Measurements from ENCODE around the gene FEM1B. TPM values are rescaled to one million over a fixed set of nuclear protein-coding genes. Genes with fewer than 3 reads are reported as not detected.
A peak's percentile ranks its signal among the peaks of the same experiment; 100 is the strongest.

FEM1B gene
- total and polyA plus RNA-seq, 2 of the 8 experiments (the other 6 are each of a cell fraction or from before 2014, with no cell fraction given), result 36.1 to 83.8 TPM

DNA sequence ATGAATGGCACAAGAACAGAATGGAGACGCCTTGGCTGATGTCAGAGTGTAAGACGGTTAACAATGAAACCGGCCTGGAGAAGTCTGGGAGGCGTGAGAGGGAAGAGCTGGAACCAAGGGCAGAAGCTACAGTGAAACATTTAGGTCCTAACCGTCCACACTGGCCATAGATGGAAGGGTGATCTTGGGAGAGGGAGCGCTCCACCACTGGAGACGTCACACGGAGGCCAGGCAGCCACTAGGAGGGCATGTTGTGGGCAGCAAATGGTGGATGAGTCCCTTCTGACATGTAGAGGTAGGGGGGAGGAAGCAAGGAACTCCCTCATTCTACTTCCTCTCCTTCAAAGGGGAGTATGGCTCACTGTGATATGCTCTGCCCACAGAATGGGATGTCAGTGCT is 23.8 kb downstream of the FEM1B start:
- Histone ChIP-seq H2BK5ac (ENCODE audit: low read depth, low read length) (0 out of 2 replicates have a peak overlapping the region, but pooled peaks have one; percentile 40), H2AK5ac (ENCODE audit: low read depth, low read length) (no peak overlapping the region), H3K14ac (ENCODE audit: insufficient read length) (no peak overlapping the region), H2BK20ac (ENCODE audit: low read length) (no peak overlapping the region), H3K23ac (ENCODE audit: insufficient read length) (no peak overlapping the region), H2BK12ac (ENCODE audit: low read depth, low read length) (no peak overlapping the region), H3K9ac (replicated peaks in 1 of 4; ENCODE audit: extremely low read depth in 1 of 4, low read depth in 3 of 4, low read length in 3 of 4) (no peak overlapping the region), H4K8ac (ENCODE audit: extremely low read depth, insufficient read depth, low read length) (no peak overlapping the region), H4K91ac (replicated peaks; ENCODE audit: insufficient read length, low read length) (no peak overlapping the region), H4K5ac (ENCODE audit: insufficient read length, low read depth, low read length) (no peak overlapping the region), H2BK15ac (ENCODE audit: low read length) (no peak overlapping the region), H3K9me3 (ENCODE audit: insufficient read depth in 2 of 2, low read depth in 1 of 2, low read length in 1 of 2) (no peaks in the 10 kb centered on the region), H4K20me1 (replicated peaks in 1 of 2; ENCODE audit: control insufficient read depth in 1 of 2, insufficient read depth in 2 of 2, low read length in 2 of 2) (no peaks in the 10 kb centered on the region), H2BK120ac (replicated peaks; ENCODE audit: low read depth, low read length) (no peak overlapping the region), H3K79me2 (ENCODE audit: control insufficient read depth in 1 of 2, insufficient read depth in 2 of 2, low read length in 2 of 2) (no peaks in the 10 kb centered on the region), H3K4me1 (replicated peaks in 1 of 4; ENCODE audit: control insufficient read depth in 3 of 4, insufficient read depth in 4 of 4, low read length in 3 of 4) (peaks cover 7 to 21% (median 15%) of the 10 kb centered on the region in 4 experiments), H3K4ac (replicated peaks; ENCODE audit: insufficient read length, low read depth, low read length) (no peak overlapping the region), H2AFZ (ENCODE audit: low read length) (no peak overlapping the region), H3K4me2 (ENCODE audit: insufficient read depth in 1 of 2, low read depth in 2 of 2, low read length in 2 of 2) (no peak overlapping the region), H3K4me3 (ENCODE audit: extremely low read depth in 1 of 4, insufficient read depth in 2 of 4, low read depth in 3 of 4, low read length in 4 of 4) (no peak overlapping the region), H3K18ac (ENCODE audit: extremely low read depth, low read length) (no peak overlapping the region), H3K23me2 (ENCODE audit: low read depth, low read length) (no peaks in the 10 kb centered on the region; the same call in 1 of the 2 replicates), H3K27me3 (replicated peaks in 1 of 4; ENCODE audit: control insufficient read depth in 3 of 4, extremely low read depth in 1 of 4, insufficient read depth in 3 of 4, low read length in 3 of 4) (no peaks in the 10 kb centered on the region), H3K36me3 (ENCODE audit: control insufficient read depth in 2 of 4, insufficient read depth in 4 of 4, low read length in 3 of 4) (0 out of 8 replicates have a peak, but pooled peaks cover 0 to 3% (median 1%) of the 10 kb centered on the region in 4 experiments), H3K79me1 (ENCODE audit: low read depth, low read length) (no peaks in the 10 kb centered on the region), H3K56ac (replicated peaks; ENCODE audit: insufficient read length, low read depth, low read length) (no peak overlapping the region), H3K27ac (ENCODE audit: low read depth, low read length) (no peak overlapping the region)
- CTCF ChIA-PET (ENCODE audit: partially characterized antibody), result no interaction called here
- POLR2A ChIA-PET (ENCODE audit: partially characterized antibody), result no interaction called here
- 85% methylated on average over 8 of the region's 8 CpGs; no CpG with 5 or more reads in 1 of the 2 experiments for WGBS, 2 experiments (ENCODE audit: extremely low coverage in 1 of 2, insufficient coverage in 1 of 2, insufficient read length in 1 of 2, insufficient replicate concordance in 2 of 2, low coverage in 1 of 2, low lambda C conversion rate in 2 of 2, missing lambda C conversion rate in 1 of 2)
- peak in 1 of 2 experiments; percentile 40 for DNase-seq (ENCODE audit: low read depth in 1 of 2, low spot score in 2 of 2)
- no peak for TF ChIP-seq ZNF274 (IDR thresholded peaks at IDR 0.05; ENCODE audit: borderline replicate concordance, extremely low read depth, low read length)
- TF ChIP-seq POLR2A (IDR thresholded peaks at IDR 0.05; ENCODE audit: control extremely low read depth in 1 of 2, low read depth in 2 of 2, low read length in 2 of 2), result no peak
- no peak for FAIRE-seq

Data from H1 (cell line).